ENCODE measurements around the gene DCHS1. TPM values are rescaled to one million over a fixed set of nuclear protein-coding genes. Genes with fewer than 3 reads are reported as not detected.

Gene DCHS1
- total and polyA plus RNA-seq, 4 donors = 29.1 to 43.6 (median 40.8) TPM

- Histone ChIP-seq H3K4me1 (ENCODE audit: control insufficient read depth, insufficient read depth, low read length) (peaks cover 24% of the 10 kb centered on the region), H3K27ac (ENCODE audit: low read depth, low read length) (no peak overlapping the region), H3K27me3 (ENCODE audit: control insufficient read depth, insufficient read depth, low read length) (no peaks in the 10 kb centered on the region), H3K4me3 (ENCODE audit: low read depth, low read length) (no peak overlapping the region), H3K36me3 (ENCODE audit: control insufficient read depth, insufficient read depth, low read length) (peaks cover 10% of the 10 kb centered on the region), H3K9me3 (ENCODE audit: control insufficient read depth, insufficient read depth, low read length) (peaks cover 7% of the 10 kb centered on the region)
- DNase-seq (ENCODE audit: low read depth in 4 of 6, low spot score in 6 of 6) = no peak
- no CpG with 5 or more reads among the region's 1 CpG for WGBS (ENCODE audit: insufficient coverage)
These were observed 72.0 kb downstream of the DCHS1 start for GRCh38 chr11:6583584-6583983.

GRCh38 chr11:6579681-6580080 lies 75.9 kb downstream of the DCHS1 start:
- Histone ChIP-seq H3K27ac (ENCODE audit: low read depth, low read length) (no peak overlapping the region), H3K4me3 (ENCODE audit: low read depth, low read length) (no peak overlapping the region), H3K9me3 (ENCODE audit: control insufficient read depth, insufficient read depth, low read length) (peaks cover 7% of the 10 kb centered on the region), H3K4me1 (ENCODE audit: control insufficient read depth, insufficient read depth, low read length) (peaks cover 17% of the 10 kb centered on the region), H3K36me3 (ENCODE audit: control insufficient read depth, insufficient read depth, low read length) (no peaks in the 10 kb centered on the region), H3K27me3 (ENCODE audit: control insufficient read depth, insufficient read depth, low read length) (no peaks in the 10 kb centered on the region)
- 57% methylated on average over 1 of the region's 2 CpGs for WGBS (ENCODE audit: insufficient coverage)
- no peak for DNase-seq (ENCODE audit: low read depth in 4 of 6, low spot score in 6 of 6)

GRCh38 chr11:6578134-6578533 lies 77.5 kb downstream of the DCHS1 start:
- no peak overlapping the region for H3K4me3 ChIP-seq (ENCODE audit: low read depth, low read length)
- no peaks in the 10 kb centered on the region for H3K36me3 ChIP-seq (ENCODE audit: control insufficient read depth, insufficient read depth, low read length)
- no peak overlapping the region for H3K27ac ChIP-seq (ENCODE audit: low read depth, low read length)
- H3K27me3 ChIP-seq (ENCODE audit: control insufficient read depth, insufficient read depth, low read length) = no peaks in the 10 kb centered on the region
- no peak for DNase-seq (ENCODE audit: low read depth in 4 of 6, low spot score in 6 of 6)
- no CpG with 5 or more reads among the region's 1 CpG for WGBS (ENCODE audit: insufficient coverage)
- peaks cover 17% of the 10 kb centered on the region for H3K4me1 ChIP-seq (ENCODE audit: control insufficient read depth, insufficient read depth, low read length)
- H3K9me3 ChIP-seq (ENCODE audit: control insufficient read depth, insufficient read depth, low read length) = no peaks in the 10 kb centered on the region

- Histone ChIP-seq H3K36me3 (ENCODE audit: control insufficient read depth, insufficient read depth, low read length) (no peaks in the 10 kb centered on the region), H3K27ac (ENCODE audit: low read depth, low read length) (peak overlapping the region; percentile 90)
- DNase-seq (ENCODE audit: low read depth in 4 of 6, low spot score in 6 of 6) = peak; percentile 84 to 98 (median 93)
These were observed 78.9 kb downstream of the DCHS1 start for GRCh38 chr11:6576471-6577373.

GRCh38 chr11:6574816-6575715 lies 80.5 kb downstream of the DCHS1 start:
- Histone ChIP-seq H3K4me1 (ENCODE audit: control insufficient read depth, insufficient read depth, low read length) (peaks cover 34% of the 10 kb centered on the region), H3K9me3 (ENCODE audit: control insufficient read depth, insufficient read depth, low read length) (no peaks in the 10 kb centered on the region), H3K27ac (ENCODE audit: low read depth, low read length) (no peak overlapping the region), H3K27me3 (ENCODE audit: control insufficient read depth, insufficient read depth, low read length) (no peaks in the 10 kb centered on the region), H3K36me3 (ENCODE audit: control insufficient read depth, insufficient read depth, low read length) (peaks cover 11% of the 10 kb centered on the region), H3K4me3 (ENCODE audit: low read depth, low read length) (no peak overlapping the region)
- WGBS (ENCODE audit: insufficient coverage) = 83% methylated on average over 3 of the region's 6 CpGs
- DNase-seq (ENCODE audit: low read depth in 4 of 6, low spot score in 6 of 6) = no peak

More at GRCh38 chr11:6576471-6577373, 78.9 kb downstream of the DCHS1 start:
- Histone ChIP-seq H3K4me3 (ENCODE audit: low read depth, low read length) (no peak overlapping the region), H3K4me1 (ENCODE audit: control insufficient read depth, insufficient read depth, low read length) (peaks cover 18% of the 10 kb centered on the region), H3K9me3 (ENCODE audit: control insufficient read depth, insufficient read depth, low read length) (no peaks in the 10 kb centered on the region), H3K27me3 (ENCODE audit: control insufficient read depth, insufficient read depth, low read length) (no peaks in the 10 kb centered on the region)
- WGBS (ENCODE audit: insufficient coverage) = 40% methylated on average over 5 of the region's 6 CpGs

GRCh38 chr11:6572215-6572614 lies 83.4 kb downstream of the DCHS1 start:
- Histone ChIP-seq H3K4me3 (ENCODE audit: low read depth, low read length) (no peak overlapping the region), H3K27me3 (ENCODE audit: control insufficient read depth, insufficient read depth, low read length) (no peaks in the 10 kb centered on the region), H3K4me1 (ENCODE audit: control insufficient read depth, insufficient read depth, low read length) (peaks cover 37% of the 10 kb centered on the region), H3K9me3 (ENCODE audit: control insufficient read depth, insufficient read depth, low read length) (no peaks in the 10 kb centered on the region), H3K36me3 (ENCODE audit: control insufficient read depth, insufficient read depth, low read length) (peaks cover 15% of the 10 kb centered on the region), H3K27ac (ENCODE audit: low read depth, low read length) (no peak overlapping the region)
- no peak for DNase-seq (ENCODE audit: low read depth in 4 of 6, low spot score in 6 of 6)
- WGBS (ENCODE audit: insufficient coverage) = no CpG with 5 or more reads among the region's 2 CpGs

- peaks cover 18% of the 10 kb centered on the region for H3K36me3 ChIP-seq (ENCODE audit: control insufficient read depth, insufficient read depth, low read length)
- H3K4me3 ChIP-seq (ENCODE audit: low read depth, low read length) = no peak overlapping the region
- H3K9me3 ChIP-seq (ENCODE audit: control insufficient read depth, insufficient read depth, low read length) = no peaks in the 10 kb centered on the region
- no peak for DNase-seq (ENCODE audit: low read depth in 4 of 6, low spot score in 6 of 6)
- no peaks in the 10 kb centered on the region for H3K27me3 ChIP-seq (ENCODE audit: control insufficient read depth, insufficient read depth, low read length)
- H3K27ac ChIP-seq (ENCODE audit: low read depth, low read length) = no peak overlapping the region
- peaks cover 35% of the 10 kb centered on the region for H3K4me1 ChIP-seq (ENCODE audit: control insufficient read depth, insufficient read depth, low read length)
- whole genome bisulfite sequencing (ENCODE audit: insufficient coverage) = 62% methylated on average over 22 of the region's 22 CpGs
These were observed 84.1 kb downstream of the DCHS1 start for GRCh38 chr11:6571434-6572008.

Measured in spinal cord (tissue), 10 donors.